Measurements from ENCODE around the gene TM2D1. TPM values are rescaled to one million over a fixed set of nuclear protein-coding genes. Genes with fewer than 3 reads are reported as not detected.

Gene TM2D1
- total RNA-seq, 6 experiments from 2014 or later = 39.1 to 49.0 (median 40.4) TPM

Other genes with a start within 250 kb of the TM2D1 start
- 1 to 10 TPM; 4.7 to 8.0 (median 5.7) TPM for gene PATJ, start 17.3 kb upstream of the TM2D1 start, total RNA-seq (2021; fragmentation: NEBNext Ultra II Directional; extraction: Animal tissue kit (Norgen Biotek cat#: 25700))